Keratinocyte (primary cell): Measurements from ENCODE around the gene NEURL3. TPM values are rescaled to one million over a fixed set of nuclear protein-coding genes. Genes with fewer than 3 reads are reported as not detected.
"Not testable (repeated sequence)": the region's sequence is repeated elsewhere in the genome, so short reads cannot be mapped to it uniquely, and the experiment has no call there.

Experiments used
- DNase-seq: peaks from one replicate; pipeline ENCODE4 v3.0.0-alpha.2; 2011; ENCODE audit warnings: low read depth, missing footprints, low spot score
- FAIRE-seq: peaks from 2 replicates; lab custom pipeline; 2011; peaks lifted over from hg19 to GRCh38; lab: Jason Lieb, UNC
- H2AFZ ChIP-seq: 2 replicates; pipeline ENCODE4 v1.6.0; 2012; ENCODE audit warnings: low read length, control low read depth, inconsistent platforms; ENCODE audit not compliant: control insufficient read depth
- H3K27ac ChIP-seq: 2 replicates; pipeline ENCODE4 v1.5.1; 2011; ENCODE audit warnings: low read length; ENCODE audit not compliant: control insufficient read depth, insufficient read depth
- H3K27me3 ChIP-seq: 3 replicates; pipeline ENCODE4 v1.6.0; 2011; ENCODE audit warnings: low read length; ENCODE audit not compliant: control insufficient read depth, insufficient read depth; ENCODE audit errors: extremely low read depth
- H3K36me3 ChIP-seq, 2 experiments: 2 replicates in 1 of 2; 3 replicates in 1 of 2; pipeline ENCODE4 v1.5.1; 2011; ENCODE audit warnings: low read length in 2 of 2, mild to moderate bottlenecking in 1 of 2; ENCODE audit not compliant: control insufficient read depth in 2 of 2, insufficient read depth in 2 of 2; ENCODE audit errors: extremely low read depth in 1 of 2
- H3K4me1 ChIP-seq: 3 replicates; pipeline ENCODE4 v1.5.1; 2011; ENCODE audit warnings: low read length; ENCODE audit not compliant: control insufficient read depth, insufficient read depth; ENCODE audit errors: extremely low read depth
- H3K4me2 ChIP-seq: 3 replicates; pipeline ENCODE4 v1.6.0; 2011; ENCODE audit warnings: low read depth, low read length; ENCODE audit not compliant: control insufficient read depth, insufficient read depth; ENCODE audit errors: extremely low read depth
- H3K4me3 ChIP-seq, 3 experiments: fragments of 200-600 bp in 1 of 3; sonication (generic) in 1 of 3; 2 replicates in 2 of 3; 3 replicates in 1 of 3; pipeline ENCODE4 v1.5.1; 2011 to 2016; ENCODE audit warnings: low read length in 3 of 3, mild to moderate bottlenecking in 3 of 3, control low read depth in 2 of 3, inconsistent platforms in 1 of 3, low read depth in 1 of 3, mixed read lengths in 1 of 3, mixed run types in 1 of 3, moderate library complexity in 1 of 3; ENCODE audit not compliant: control insufficient read depth in 2 of 3, insufficient read depth in 2 of 3; ENCODE audit errors: extremely low read depth in 1 of 3
- H3K79me2 ChIP-seq: 2 replicates; pipeline ENCODE4 v1.6.0; 2012; ENCODE audit warnings: low read length; ENCODE audit not compliant: control insufficient read depth, insufficient read depth
- H3K9ac ChIP-seq: 3 replicates; pipeline ENCODE4 v1.6.0; 2011; ENCODE audit warnings: low read length; ENCODE audit not compliant: control insufficient read depth, insufficient read depth; ENCODE audit errors: extremely low read depth
- H3K9me1 ChIP-seq: 3 replicates; pipeline ENCODE4 v1.6.0; 2011; ENCODE audit warnings: low read length; ENCODE audit not compliant: control insufficient read depth, insufficient read depth; ENCODE audit errors: extremely low read depth
- H3K9me3 ChIP-seq: 2 replicates; pipeline ENCODE4 v1.5.1; 2012; ENCODE audit warnings: low read depth, low read length; ENCODE audit not compliant: control insufficient read depth
- H4K20me1 ChIP-seq: 3 replicates; pipeline ENCODE4 v1.6.0; 2011; ENCODE audit warnings: low read length; ENCODE audit not compliant: control insufficient read depth, insufficient read depth; ENCODE audit errors: extremely low read depth
- CTCF ChIP-seq, 3 experiments: IDR thresholded peaks in 1 of 3; conservative IDR thresholded peaks in 1 of 3; optimal IDR thresholded peaks in 1 of 3; 2 replicates in 2 of 3; 3 replicates in 1 of 3; pipeline versions ENCODE3 to v1.5.1; 2011; ENCODE audit warnings: low read length in 3 of 3, mild to moderate bottlenecking in 3 of 3, moderate library complexity in 2 of 3, control low read depth in 1 of 3, inconsistent platforms in 1 of 3; ENCODE audit not compliant: insufficient read depth in 2 of 3; ENCODE audit errors: extremely low read depth in 1 of 3
- EZH2 ChIP-seq: IDR thresholded peaks from one replicate; pipeline ENCODE4 v1.6.1; 2012; ENCODE audit warnings: inconsistent platforms, mild to moderate bottlenecking, low read length, moderate library complexity
- dilution Hi-C: fragments of 300-500 bp; cut with MboI; formaldehyde crosslinking; loops from one replicate; pipeline ENCODE4 v1.7.0; 2020; ENCODE audit warnings: low sequenced_read_pairs; ENCODE audit not compliant: extremely low pct_ligation_motif_present
- polyA plus RNA-seq, 5 experiments: library from polyadenylated mRNA; depleted of rRNA in 3 of 5; stranded (reverse) in 3 of 5; stranded (forward) in 1 of 5; unstranded in 1 of 5; fragments of >200 nt; gene quantifications; 1 replicate in 1 of 5; 2 replicates in 3 of 5; 3 replicates in 1 of 5; pipeline versions ENCODE4 v1.2.1 to v1.2.3, GENCODE V29; 2011 to 2012; ENCODE audit warnings: missing spikeins in 2 of 5, low read depth in 1 of 5, low replicate concordance in 1 of 5

NEURL3 gene
- polyA plus RNA-seq, 1 donor (not counting 4 experiments of a cell fraction or from before 2014, with no cell fraction given) = not detected

- dilution Hi-C loops = no loop called here
- no peaks in the 10 kb centered on the region for H3K27me3 ChIP-seq
- H3K9me1 ChIP-seq = no peaks in the 10 kb centered on the region
- FAIRE-seq (no peak), DNase-seq (no peak)
- no peaks in the 10 kb centered on the region for H3K36me3 ChIP-seq
- H3K9ac ChIP-seq = no peak overlapping the region
- TF ChIP-seq CTCF (optimal IDR thresholded peaks at IDR 0.05 in 1 of 3, IDR thresholded peaks at IDR 0.05 in 1 of 3, conservative IDR thresholded peaks at IDR 0.05 in 1 of 3; ENCODE audit: extremely low read depth in 1 of 3, insufficient read depth in 2 of 3, low read length in 3 of 3) = no peak
- no peak for TF ChIP-seq EZH2
- no peaks in the 10 kb centered on the region for H3K79me2 ChIP-seq
- H3K4me2 ChIP-seq = no peak overlapping the region
- H3K27ac ChIP-seq = no peak overlapping the region
- no peaks in the 10 kb centered on the region for H3K9me3 ChIP-seq
- H2AFZ ChIP-seq = no peak overlapping the region
- no peaks in the 10 kb centered on the region for H4K20me1 ChIP-seq
- no peak overlapping the region for H3K4me3 ChIP-seq
- H3K4me1 ChIP-seq = no peaks in the 10 kb centered on the region
Observed at GRCh38 chr2:96463119-96463518, 42.0 kb downstream of the NEURL3 start.

- H3K4me1 ChIP-seq, H3K79me2 ChIP-seq, dilution Hi-C loops, H4K20me1 ChIP-seq, H3K36me3 ChIP-seq, H2AFZ ChIP-seq, FAIRE-seq, H3K4me2 ChIP-seq, H3K27me3 ChIP-seq, H3K27ac ChIP-seq, H3K9me1 ChIP-seq, H3K4me3 ChIP-seq, H3K9ac ChIP-seq, H3K9me3 ChIP-seq, DNase-seq: not testable (repeated sequence)
Observed at GRCh38 chr2:96461616-96462015, 43.5 kb downstream of the NEURL3 start.

GRCh38 chr2:96452053-96452452, 53.1 kb downstream of the NEURL3 start:
- Histone ChIP-seq H3K9me3 (no peaks in the 10 kb centered on the region), H3K36me3 (no peaks in the 10 kb centered on the region), H3K27me3 (no peaks in the 10 kb centered on the region), H3K4me3 (no peak overlapping the region), H3K9me1 (no peaks in the 10 kb centered on the region), H3K27ac (no peak overlapping the region), H3K4me1 (no peaks in the 10 kb centered on the region), H4K20me1 (no peaks in the 10 kb centered on the region), H3K9ac (no peak overlapping the region), H3K4me2 (no peak overlapping the region), H3K79me2 (no peaks in the 10 kb centered on the region), H2AFZ (no peak overlapping the region)
- TF ChIP-seq EZH2 (no peak), CTCF (optimal IDR thresholded peaks at IDR 0.05 in 1 of 3, IDR thresholded peaks at IDR 0.05 in 1 of 3, conservative IDR thresholded peaks at IDR 0.05 in 1 of 3; ENCODE audit: extremely low read depth in 1 of 3, insufficient read depth in 2 of 3, low read length in 3 of 3) (no peak)
- no peak for DNase-seq
- dilution Hi-C loops = no loop called here
- no peak for FAIRE-seq
